HG03045 (cell line): ENCODE measurements around the gene ZSWIM6.
"Not testable (repeated sequence)": the region's sequence is repeated elsewhere in the genome, so short reads cannot be mapped to it uniquely, and the experiment has no call there.

Source experiments
- ATAC-seq: cut with Tn5 transposase; IDR thresholded peaks from one replicate; pipeline ENCODE4 v1.9.1; 2021; ENCODE audit warnings: mild to moderate bottlenecking, moderate library complexity; ENCODE audit not compliant: unreplicated experiment

The ZSWIM6 gene

DNA sequence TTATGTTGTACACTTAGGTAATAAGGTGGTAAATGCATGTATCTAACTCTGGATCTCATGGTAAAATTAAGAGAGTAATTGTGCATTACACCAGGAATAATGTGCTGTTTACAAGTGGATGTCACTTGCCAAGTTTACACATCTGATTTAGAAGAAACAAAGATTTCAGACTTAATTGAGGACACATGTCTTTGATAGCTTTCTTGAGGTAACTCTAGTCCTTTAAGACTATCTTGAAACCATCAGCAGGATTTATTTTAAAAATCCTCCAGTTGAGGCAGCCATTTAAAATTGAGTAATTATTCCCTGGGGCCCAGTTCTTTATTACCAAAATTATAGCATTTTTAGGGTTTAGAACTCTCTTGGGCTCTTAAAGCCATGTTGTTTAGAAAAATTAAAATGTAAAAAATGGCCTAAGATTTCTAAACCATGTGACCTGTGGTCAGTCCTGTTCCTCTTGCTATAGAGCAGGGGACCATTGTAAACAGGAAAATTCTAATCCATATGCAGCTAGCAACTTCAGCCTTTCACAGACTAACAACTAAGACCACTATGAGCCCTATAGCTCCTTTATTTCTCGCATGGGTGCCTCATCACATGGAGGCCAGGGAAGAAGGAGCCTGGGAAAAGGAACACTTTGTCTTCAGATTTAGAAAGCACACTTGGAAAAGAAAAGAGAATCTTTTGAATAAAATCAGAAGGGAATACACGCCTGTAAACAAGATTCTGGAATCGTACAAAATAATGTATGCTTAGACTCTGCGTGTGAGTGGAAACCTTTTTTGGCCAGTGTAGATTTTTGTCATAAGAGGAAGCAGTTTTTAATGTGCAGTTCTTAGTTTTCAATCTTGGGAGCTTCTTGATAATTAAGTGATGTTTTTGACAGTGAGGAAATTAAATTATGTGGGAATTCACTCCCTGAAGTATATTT lies 71.2 kb downstream of the ZSWIM6 start:
- ATAC-seq, result no peak

DNA sequence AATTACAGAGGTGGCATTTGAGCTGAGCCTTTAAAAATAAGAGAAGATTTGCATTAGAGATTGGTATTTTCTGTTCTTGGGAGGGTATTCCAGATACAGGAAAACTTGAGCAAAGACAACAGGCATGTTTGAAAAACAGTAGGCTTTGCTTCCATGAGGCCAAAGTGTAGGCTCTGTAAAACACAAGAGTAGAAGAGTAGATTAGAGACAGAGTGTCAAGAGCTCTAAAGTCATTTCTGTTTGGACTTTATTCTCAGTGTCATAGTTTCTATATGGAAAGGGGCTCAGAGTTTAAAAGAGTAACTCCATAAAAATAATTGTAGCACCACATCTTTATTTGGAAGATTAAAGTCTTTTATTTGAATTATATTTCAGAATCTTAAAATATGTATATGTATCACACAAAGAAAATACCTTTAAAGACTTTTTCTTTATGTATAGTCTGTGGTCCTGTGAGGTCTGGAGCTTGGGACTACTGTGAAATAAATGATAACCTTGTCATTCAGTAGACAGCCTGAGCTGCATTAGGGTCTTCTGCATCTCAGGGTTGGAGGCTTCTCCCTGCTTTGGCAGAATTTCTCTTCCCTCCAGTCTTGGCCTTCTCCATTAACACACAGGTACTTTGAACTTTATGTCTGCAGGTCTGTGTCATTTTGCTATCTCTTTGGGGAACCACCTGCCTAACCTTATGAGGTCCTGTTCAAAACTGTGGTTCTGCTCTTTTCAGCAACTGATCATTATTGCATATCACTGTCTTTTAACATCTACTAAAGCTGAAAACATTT lies 73.6 kb downstream of the ZSWIM6 start:
- no peak for ATAC-seq

GRCh38 chr5:61406497-61406896 lies 74.4 kb downstream of the ZSWIM6 start:
- not testable (repeated sequence) for ATAC-seq

GRCh38 chr5:61407706-61408270 lies 75.7 kb downstream of the ZSWIM6 start:
- no peak for ATAC-seq

GRCh38 chr5:61408476-61409168 lies 76.6 kb downstream of the ZSWIM6 start:
- ATAC-seq, result peak; percentile 100

DNA sequence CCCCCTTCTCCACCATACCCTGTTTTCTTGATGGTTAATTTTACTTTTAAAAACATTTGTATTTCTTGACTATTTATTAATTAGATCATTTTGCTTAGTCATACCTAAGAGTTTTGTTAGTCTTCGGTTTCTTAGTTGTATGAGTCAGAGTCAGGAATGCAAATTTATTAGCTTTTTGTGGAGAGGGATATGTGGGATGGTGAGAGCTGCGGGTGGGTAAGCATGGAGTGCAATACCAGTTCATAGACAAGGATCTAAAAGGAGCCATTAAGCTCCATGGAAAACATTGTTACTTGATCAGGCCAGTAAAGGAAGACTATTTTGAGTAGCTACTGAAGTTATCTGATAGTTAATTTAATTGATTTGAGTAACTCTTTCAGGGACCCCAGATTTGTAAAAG lies 77.5 kb downstream of the ZSWIM6 start:
- no peak for ATAC-seq

- ATAC-seq, result no peak
These were observed 78.8 kb downstream of the ZSWIM6 start for GRCh38 chr5:61410811-61411210.

- ATAC-seq, result no peak
These were observed 80.3 kb downstream of the ZSWIM6 start for GRCh38 chr5:61412361-61412760.

DNA sequence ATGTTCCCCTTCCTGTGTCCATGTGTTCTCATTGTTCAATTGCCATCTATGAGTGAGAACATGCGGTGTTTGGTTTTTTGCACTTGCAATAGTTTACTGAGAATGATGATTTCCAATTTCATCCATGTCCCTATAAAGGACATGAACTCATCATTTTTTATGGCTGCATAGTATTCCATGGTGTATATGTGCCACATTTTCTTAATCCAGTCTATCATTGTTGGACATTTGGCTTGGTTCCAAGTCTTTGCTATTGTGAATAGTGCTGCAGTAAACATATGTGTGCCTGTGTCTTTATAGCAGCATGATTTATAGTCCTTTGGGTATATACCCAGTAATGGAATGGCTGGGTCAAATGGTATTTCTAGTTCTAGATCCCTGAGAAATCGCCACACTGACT lies 81.1 kb downstream of the ZSWIM6 start:
- not testable (repeated sequence) for ATAC-seq

DNA sequence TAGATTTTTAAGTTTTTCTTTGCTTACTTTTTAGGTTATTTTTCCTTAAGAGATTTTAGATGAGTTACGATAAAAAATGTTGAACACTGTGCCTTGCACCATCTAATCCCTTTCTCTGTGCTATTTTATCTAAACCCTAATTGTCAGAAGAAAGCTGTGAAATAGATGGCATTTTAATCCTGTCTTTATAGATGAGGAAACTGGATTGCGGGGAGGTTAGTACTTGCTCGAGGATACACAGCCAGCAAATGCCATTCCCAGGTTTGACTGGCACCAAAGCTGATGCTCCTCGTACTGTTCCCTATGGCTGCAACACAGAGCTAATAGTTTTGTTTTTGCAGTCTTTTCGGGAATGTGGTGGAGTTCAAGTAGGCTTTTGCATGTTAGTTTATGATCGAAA lies 82.7 kb downstream of the ZSWIM6 start:
- no peak for ATAC-seq

GRCh38 chr5:61416010-61416409 lies 84.0 kb downstream of the ZSWIM6 start:
- ATAC-seq, result no peak

GRCh38 chr5:61416420-61416819 lies 84.4 kb downstream of the ZSWIM6 start:
- no peak for ATAC-seq

DNA sequence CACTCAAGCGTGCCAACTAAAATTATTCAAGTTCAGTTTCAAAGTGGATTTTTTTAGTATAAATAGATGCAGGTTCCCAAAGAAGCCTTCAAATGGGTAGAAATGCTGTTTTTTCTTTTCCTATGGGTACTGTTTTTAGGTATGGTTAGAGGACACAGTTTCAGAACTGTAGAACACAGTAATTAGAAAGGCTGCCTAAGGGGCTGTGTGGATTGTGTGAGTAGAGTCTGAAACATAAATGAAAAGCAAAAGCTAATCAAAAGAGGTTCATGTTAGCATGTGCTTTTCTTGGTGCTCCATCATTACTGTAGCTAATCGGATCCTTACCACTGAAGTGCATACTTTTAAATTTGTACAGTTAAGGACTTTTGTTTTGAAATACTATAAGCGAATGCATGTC lies 85.3 kb downstream of the ZSWIM6 start:
- no peak for ATAC-seq

DNA sequence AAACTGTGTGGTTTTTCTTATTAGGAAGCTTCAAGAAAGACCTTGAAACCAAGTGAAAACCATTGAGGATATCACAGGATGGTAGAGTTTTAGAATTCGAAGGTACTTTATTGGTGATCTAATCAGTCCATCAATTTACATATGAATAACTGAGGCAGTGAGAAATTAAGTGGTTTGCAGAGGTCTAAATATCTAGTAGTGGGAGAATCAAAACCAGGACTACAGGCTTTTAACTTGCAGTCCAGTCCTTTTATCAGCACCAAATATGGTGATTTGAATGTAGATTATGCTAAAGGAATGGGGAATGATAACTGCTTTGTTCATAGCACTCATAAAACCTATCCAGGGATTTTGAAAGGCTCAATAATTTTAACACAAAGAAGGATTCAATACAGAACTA lies 85.8 kb downstream of the ZSWIM6 start:
- ATAC-seq, result no peak

DNA sequence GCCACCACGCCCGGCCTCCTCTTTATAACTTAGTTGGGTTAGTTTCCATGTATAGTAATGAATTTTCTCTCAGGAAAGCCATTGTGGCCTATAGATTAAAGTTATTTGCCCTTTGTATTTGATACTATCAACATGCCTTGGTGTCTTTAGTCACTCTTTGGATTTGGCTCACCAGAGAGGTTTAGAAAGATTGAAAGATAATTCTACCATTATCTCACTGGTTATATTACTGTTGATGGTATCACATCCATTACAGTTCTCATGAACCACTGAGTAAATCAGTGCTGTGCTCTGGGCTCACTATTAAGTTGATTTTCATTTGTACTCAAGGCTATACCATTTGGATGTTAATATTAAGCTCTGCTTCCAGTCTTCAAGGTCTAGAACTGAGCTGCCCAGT lies 87.0 kb downstream of the ZSWIM6 start:
- ATAC-seq, result no peak

DNA sequence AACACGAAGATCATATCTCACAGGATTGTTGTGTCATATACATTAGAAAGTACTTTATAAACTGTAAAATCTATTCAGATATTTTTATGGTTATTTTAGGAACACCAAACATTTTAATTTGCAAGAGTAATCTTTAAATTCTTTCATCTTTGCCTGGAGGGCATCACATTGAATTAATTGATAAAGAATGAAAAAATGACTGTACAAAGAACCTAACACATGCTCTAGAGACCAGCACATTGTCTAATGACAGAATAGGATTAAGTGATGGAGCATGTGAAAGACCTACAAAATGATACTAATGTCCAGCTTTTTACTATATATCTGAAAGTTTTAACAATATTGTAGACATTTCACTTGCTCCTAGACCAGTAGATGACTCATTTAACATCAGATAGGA lies 88.0 kb downstream of the ZSWIM6 start:
- no peak for ATAC-seq

- not testable (repeated sequence) for ATAC-seq
These were observed 89.2 kb downstream of the ZSWIM6 start for GRCh38 chr5:61421262-61421661.

GRCh38 chr5:61423487-61424145 lies 91.6 kb downstream of the ZSWIM6 start:
- ATAC-seq, result no peak

GRCh38 chr5:61425918-61426317 lies 93.9 kb downstream of the ZSWIM6 start:
- ATAC-seq, result no peak

- no peak for ATAC-seq
These were observed 97.8 kb downstream of the ZSWIM6 start for GRCh38 chr5:61429906-61430305.
